Neuron (in vitro differentiated cells): ENCODE results near the gene IGFALS.

ENCODE experiments used
- H2AFZ ChIP-seq: one replicate; pipeline ENCODE4 v1.6.1; 2013; ENCODE audit warnings: low read depth, mild to moderate bottlenecking, inconsistent platforms, low read length, moderate library complexity
- H3K27me3 ChIP-seq: one replicate; pipeline ENCODE4 v1.6.1; 2013; ENCODE audit warnings: low read length; ENCODE audit not compliant: insufficient read depth
- H3K36me3 ChIP-seq: one replicate; pipeline ENCODE4 v1.6.1; 2013; ENCODE audit warnings: low read length; ENCODE audit not compliant: insufficient read depth
- H3K4me1 ChIP-seq: one replicate; pipeline ENCODE4 v1.6.1; 2013; ENCODE audit warnings: low read length; ENCODE audit not compliant: insufficient read depth
- H3K4me3 ChIP-seq: 2 replicates; pipeline ENCODE4 v1.5.1; 2013; ENCODE audit warnings: mild to moderate bottlenecking, low read length, moderate library complexity
- H3K9me3 ChIP-seq: one replicate; pipeline ENCODE4 v1.6.1; 2013; ENCODE audit warnings: low read length

IGFALS gene

DNA sequence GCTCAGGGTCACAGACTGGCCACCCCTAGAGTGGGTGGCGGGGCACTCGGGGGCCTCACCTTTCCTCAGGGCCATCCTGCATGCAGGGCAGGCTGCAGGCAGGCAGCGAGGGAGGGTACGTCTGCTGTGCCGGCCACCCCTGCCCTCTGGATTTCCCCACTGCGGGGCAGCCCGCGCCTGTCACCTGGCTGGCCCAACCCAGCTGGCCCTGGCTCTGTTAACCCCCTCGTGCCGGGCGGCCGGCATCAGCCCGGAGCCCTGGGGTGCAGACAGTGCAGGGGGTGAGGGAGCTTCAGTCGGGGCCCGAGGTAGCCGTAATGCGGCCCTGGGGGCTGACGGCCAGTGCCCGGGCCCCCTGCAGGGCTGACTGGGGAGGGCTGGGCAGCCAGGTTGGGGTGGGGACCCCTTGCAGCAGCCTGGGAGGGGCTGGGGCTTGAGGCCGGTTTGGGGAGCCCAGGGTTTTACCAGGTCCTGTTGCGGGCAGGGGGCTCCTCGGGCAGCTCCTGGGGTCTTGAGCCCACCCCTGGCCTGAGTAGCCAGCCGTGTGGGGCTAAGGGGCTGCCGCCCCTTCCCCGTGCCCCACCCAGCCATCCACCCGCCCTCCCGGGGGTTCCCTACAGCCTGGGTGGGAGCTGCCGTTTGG, at the start of gene IGFALS:
Gene IGFALS, minus strand, starts transcription at position 128 of the 643 bp plus-strand sequence. Its CDS starts 53 bp downstream, at position 75.
- Histone ChIP-seq H3K27me3 (no peaks in the 10 kb centered on the region), H3K36me3 (peaks cover 16% of the 10 kb centered on the region), H3K9me3 (no peaks in the 10 kb centered on the region), H3K4me3 (no peak within 1 kb of the TSS), H2AFZ (no peak within 1 kb of the TSS), H3K4me1 (no peaks in the 10 kb centered on the region)

DNA sequence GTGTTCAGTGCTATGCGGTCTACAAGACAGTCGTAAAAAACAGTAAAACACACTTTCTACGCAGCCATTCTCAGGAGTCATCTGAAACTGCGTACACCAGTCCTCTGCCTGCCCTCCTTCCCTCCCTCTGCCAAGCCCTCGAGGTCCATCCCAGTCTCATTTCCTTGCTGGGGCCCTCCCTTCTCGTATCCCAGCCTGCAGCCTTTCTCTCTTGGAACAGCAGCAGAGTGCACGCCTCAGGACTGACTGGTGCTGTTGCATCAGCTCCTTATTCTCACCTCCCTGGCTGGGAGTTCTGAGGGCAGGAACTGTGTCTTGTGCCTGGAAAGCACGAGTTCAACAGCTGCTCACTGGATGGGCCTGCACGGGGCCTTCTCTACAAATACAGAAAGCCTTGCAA, 46.0 kb upstream of the IGFALS start:
- Histone ChIP-seq H3K4me1 (no peaks in the 10 kb centered on the region), H3K4me3 (no peak overlapping the region), H3K27me3 (no peaks in the 10 kb centered on the region), H2AFZ (no peak overlapping the region), H3K36me3 (peaks cover 6% of the 10 kb centered on the region), H3K9me3 (no peaks in the 10 kb centered on the region)

DNA sequence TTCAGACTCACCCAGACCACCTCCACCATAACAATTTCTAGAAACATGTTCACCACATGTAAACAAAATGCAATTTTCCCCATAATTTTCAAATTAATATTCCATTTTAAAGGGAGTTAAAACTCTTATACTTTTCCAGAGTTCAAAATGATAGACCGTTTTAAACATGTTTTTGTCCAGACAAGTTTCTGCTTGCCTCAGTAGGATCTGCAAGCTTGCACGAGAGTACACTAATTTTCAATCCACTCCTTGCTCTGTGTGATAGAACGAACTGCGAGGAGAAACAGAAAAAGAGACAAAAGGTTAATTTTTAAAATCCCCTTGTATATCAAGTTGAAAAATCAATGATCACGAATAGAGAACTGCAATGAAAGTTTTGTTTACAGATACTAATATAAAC, 40.6 kb upstream of the IGFALS start:
- H2AFZ ChIP-seq = no peak overlapping the region
- H3K27me3 ChIP-seq = no peaks in the 10 kb centered on the region
- H3K9me3 ChIP-seq = no peaks in the 10 kb centered on the region
- peaks cover 3% of the 10 kb centered on the region for H3K4me1 ChIP-seq
- no peak overlapping the region for H3K4me3 ChIP-seq
- H3K36me3 ChIP-seq = peaks cover 23% of the 10 kb centered on the region

DNA sequence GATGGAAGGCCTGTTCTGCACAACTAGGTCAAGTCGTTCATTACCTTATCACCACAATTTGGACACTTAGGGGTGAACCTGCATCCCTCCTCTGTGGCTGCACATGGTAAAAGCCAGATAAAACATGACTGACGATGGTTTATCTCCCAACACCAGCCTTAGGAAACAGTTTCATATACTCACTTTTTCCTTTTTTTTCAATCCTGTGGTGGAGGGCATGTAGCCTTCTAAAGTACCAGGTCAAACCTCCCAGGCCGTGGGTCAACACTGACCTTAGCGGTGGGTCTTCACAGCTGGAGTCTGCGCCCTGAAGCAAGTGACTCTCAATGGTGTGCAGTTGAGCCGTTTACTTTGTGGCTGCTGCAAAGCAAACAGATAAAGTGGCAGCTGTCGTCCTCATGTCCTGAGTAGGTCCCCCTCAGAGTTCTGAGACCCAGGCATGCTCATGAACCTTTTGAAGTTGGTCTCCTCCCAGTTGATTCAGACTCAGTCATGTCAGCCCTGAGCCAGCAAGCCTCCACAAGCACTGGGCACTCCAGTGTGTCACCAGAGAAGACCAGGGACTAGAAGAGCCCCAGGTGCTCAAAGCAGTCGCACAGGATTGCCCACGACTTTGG, 39.4 kb upstream of the IGFALS start:
- H3K4me1 ChIP-seq = peaks cover 13% of the 10 kb centered on the region
- H3K36me3 ChIP-seq = peaks cover 26% of the 10 kb centered on the region
- H3K4me3 ChIP-seq = no peak overlapping the region
- no peaks in the 10 kb centered on the region for H3K9me3 ChIP-seq
- H2AFZ ChIP-seq = no peak overlapping the region
- no peaks in the 10 kb centered on the region for H3K27me3 ChIP-seq

DNA sequence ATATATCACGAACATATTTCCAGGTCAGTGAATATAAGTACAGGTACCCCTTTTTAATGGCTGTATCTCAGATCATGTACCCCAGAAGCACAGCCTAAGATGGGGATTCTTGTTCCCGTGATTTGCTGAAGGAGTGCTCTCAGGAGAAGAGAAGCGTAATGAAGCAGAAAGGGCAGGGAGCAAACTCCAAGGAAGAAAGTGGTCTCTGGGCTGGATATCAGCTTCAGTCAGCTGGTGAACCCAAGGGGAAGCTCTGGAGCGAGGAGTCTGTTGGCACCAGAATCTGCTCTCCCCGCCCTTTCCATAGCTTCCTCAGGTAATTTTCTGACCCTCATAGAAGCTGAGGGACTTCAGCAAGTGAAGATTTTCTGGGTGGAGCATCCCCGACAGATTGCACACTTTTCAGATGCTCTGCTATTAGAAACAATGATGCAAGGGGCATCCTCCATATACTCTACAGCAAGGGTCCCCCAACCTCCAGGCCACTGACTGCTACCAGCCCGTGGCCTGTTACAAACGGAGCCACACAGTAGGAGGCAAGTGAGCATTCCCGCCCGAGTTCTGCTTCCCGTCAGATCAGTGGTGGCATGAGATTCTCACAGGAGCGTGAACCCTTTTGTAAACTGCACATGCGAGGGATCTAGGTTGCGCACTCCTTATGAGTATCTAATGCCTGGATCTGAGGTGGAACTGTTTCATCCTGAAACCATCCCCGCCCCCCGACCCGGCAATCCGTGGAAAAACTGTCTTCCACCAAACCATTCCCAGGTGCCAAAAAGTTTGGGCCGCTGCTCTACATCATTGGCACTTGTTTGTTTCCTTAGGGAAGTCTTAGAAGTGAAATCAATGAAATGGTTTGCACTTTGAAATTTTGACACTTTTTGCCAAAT, 37.9 kb upstream of the IGFALS start:
- Histone ChIP-seq H3K4me1 (peaks cover 13% of the 10 kb centered on the region), H2AFZ (no peak overlapping the region), H3K36me3 (peaks cover 26% of the 10 kb centered on the region), H3K9me3 (no peaks in the 10 kb centered on the region), H3K4me3 (no peak overlapping the region), H3K27me3 (no peaks in the 10 kb centered on the region)

DNA sequence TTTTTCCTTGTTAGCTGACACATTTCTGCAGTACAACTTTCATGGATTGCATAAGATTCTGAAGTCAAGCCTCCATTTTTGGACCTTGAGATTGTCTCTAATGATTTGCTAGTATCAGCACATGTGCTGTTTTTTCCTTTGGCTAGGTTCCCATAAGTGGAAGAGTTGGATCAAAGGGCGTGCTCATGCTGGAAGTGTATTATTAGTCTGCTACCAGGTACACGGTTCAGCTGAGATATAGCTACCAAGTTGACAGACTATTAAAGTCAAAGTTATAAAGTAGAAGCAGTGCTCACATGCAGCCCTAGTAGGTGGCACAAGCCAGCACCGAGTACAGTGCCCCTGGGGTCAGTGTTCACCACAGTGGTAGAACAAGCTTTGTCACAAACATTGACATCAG, 36.7 kb upstream of the IGFALS start:
- H3K4me3 ChIP-seq = no peak overlapping the region
- no peaks in the 10 kb centered on the region for H3K9me3 ChIP-seq
- peaks cover 20% of the 10 kb centered on the region for H3K4me1 ChIP-seq
- H3K27me3 ChIP-seq = no peaks in the 10 kb centered on the region
- H3K36me3 ChIP-seq = peaks cover 24% of the 10 kb centered on the region
- H2AFZ ChIP-seq = no peak overlapping the region

DNA sequence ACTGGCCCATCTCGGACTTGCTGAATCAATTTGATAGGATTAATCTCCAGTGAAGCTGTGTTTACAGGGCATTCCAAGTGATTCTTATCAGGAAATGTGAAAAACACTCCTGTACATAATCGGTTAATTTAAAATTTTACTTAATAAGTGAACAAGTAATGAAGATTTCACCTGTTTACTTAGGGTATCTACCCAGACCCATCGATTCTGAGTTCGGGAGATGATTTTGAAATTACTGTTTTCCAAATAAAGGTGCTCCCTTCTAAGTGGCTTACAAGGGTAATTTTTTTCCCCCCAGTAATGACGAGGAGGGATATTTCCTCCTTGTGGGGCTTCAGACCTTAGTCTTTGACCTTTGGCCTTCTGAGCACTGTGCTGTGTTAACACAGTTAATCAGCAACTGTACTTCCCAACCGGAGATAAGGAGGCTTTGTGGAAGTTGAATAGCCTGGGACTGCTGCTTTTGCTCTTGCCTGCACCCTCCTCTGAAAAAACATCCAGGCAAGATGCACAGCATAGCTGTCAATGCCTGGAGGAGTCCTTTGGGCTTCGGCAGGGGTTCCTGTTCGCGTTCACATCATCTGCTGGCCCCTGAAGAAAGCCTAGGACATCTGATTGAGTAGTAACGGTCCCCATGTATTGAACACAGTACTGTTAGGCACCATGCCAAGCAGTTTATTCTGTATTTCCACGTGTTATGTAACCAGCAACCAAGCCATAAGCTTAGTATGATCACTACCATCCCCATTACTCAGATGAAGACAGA, 35.3 kb upstream of the IGFALS start:
- no peak overlapping the region for H2AFZ ChIP-seq
- H3K4me1 ChIP-seq = peaks cover 21% of the 10 kb centered on the region

DNA sequence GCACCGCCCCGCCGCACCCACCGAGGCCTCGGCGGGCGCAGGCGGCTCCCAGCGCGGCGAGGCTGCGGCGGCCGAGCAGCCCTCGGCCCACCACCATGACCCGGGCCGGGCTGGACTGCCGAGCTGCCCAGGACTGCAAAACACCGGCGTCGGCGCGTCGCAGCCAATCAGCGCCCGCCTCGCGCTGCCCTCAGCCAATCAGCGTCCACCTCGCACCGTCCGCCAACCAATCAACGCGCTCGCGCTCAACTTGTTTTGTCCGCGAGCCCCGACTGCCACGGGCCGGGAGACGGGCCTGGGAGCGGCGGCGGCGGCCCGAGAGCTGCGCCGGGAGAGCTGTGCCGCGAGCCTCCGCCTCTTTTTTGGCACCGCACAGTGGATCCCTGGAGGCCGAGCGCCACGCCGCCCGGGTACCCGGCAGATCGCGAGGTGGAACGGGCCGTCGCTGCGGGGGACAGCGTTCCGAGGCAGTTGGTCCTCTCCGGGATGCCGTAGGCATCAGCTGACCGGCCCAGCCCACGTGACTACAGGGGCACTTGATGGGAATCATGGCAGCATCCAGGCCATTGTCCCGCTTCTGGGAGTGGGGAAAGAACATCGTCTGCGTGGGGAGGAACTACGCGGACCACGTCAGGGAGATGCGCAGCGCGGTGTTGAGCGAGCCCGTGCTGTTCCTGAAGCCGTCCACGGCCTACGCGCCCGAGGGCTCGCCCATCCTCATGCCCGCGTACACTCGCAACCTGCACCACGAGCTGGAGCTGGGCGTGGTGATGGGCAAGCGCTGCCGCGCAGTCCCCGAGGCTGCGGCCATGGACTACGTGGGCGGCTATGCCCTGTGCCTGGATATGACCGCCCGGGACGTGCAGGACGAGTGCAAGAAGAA, 33.4 kb upstream of the IGFALS start, which contains the start of the genes FAHD1 and HAGH:
Gene FAHD1, plus strand, starts transcription at position 516 of the 883 bp plus-strand sequence. Its CDS starts 33 bp downstream, at position 549.
Gene HAGH, minus strand, starts transcription at position 135 of the 883 bp plus-strand sequence. Its CDS starts 38 bp downstream, at position 97.
- H3K36me3 ChIP-seq = peaks cover 25% of the 10 kb centered on the region
- H3K9me3 ChIP-seq = no peaks in the 10 kb centered on the region
- H3K4me1 ChIP-seq = peaks cover 21% of the 10 kb centered on the region
- H2AFZ ChIP-seq = peak within 1 kb of the TSS; percentile 64
- peak within 1 kb of the TSS; percentile 71 for H3K4me3 ChIP-seq
- H3K27me3 ChIP-seq = no peaks in the 10 kb centered on the region

More for the DNA sequence above, 35.3 kb upstream of the IGFALS start:
- Histone ChIP-seq H3K27me3 (no peaks in the 10 kb centered on the region), H3K36me3 (peaks cover 24% of the 10 kb centered on the region), H3K4me3 (peak overlapping the region; percentile 71), H3K9me3 (no peaks in the 10 kb centered on the region)

DNA sequence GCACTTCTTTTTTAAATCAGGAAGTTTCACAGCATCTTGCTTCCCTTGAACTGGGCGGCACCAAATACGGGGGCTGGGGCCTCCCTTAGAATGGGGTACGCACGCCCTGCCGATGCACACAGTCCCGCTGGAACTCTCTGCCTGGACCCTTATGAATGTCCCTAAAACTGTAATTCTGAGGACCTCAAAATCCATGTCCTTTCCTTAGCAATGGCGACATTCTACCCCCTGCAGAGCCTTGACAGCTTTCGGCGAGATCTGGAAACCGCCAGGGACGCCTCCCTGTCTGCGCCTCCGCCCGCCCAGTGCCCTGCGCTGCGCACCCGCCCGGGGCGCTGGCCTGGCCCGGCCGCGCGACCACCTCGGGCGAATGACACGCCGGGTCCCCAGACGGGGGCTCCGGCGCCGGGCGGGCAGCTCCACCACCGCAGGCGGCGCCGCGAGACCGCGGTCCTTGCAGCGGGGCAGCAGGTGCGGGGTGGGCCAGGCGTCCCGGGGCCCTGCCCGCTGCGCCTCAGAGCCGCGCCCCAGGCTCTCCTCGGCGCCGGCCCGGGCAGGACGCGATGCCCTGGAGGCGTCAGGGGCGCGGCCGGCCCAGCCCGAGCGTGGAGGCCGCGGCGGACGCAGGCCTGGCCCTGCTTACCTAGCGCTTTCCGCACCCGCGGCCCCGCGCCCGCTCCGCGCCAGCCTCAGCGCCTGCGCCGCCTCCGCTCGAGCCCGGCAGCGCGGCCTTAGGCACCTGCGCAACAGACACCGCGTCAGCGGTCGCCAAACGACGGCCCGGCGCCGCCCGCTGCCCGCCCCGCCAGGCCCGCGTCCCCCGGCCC, 32.6 kb upstream of the IGFALS start:
- H3K9me3 ChIP-seq = no peaks in the 10 kb centered on the region
- H3K27me3 ChIP-seq = no peaks in the 10 kb centered on the region
- H3K4me1 ChIP-seq = peaks cover 21% of the 10 kb centered on the region
- H3K4me3 ChIP-seq = peak overlapping the region; percentile 71
- H2AFZ ChIP-seq = no peak overlapping the region
- H3K36me3 ChIP-seq = peaks cover 25% of the 10 kb centered on the region

DNA sequence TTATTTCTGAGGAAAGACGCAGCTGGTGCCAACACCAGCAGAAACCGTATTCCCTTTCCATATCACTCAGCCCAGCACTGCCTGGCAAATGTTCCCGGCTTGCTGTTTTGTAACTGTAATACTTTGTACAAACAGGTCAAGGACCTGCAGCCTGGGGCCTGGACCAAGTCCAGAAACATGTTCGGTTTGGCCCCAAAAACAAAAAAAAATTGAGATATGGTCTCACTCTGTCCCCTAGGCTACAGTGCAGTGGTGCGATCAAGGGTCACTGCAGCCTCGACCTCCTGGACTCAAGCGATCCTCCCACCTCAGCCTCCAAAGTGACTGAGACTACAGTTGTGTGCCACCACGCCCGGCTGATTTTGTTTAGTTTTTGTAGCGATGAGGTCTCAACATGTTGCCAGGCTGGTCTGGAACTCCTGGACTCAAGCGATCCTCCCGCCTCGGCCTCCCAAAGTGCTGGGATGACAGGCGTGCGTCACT, 31.9 kb upstream of the IGFALS start:
- peak overlapping the region; percentile 71 for H3K4me3 ChIP-seq
- no peaks in the 10 kb centered on the region for H3K9me3 ChIP-seq
- no peaks in the 10 kb centered on the region for H3K27me3 ChIP-seq

DNA sequence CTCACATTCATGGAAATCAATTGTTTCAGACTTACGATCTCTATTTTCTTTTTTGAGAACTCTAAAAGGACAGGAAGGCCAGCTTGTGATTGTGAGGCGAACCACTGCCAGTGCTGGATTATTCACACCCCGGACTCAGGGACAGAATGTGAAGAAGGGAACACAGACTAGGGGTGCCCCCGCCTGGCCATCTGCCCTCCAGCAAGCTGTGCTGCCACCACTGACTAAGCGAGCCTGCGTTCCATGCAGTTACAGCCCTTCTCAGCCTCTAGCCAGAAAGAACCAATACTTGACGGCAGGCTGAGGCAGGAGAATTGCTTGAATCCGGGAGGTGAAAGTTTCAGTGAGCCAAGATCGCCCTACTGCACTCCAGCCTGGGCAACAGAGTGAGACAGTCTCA, 30.3 kb upstream of the IGFALS start:
- Histone ChIP-seq H3K9me3 (no peaks in the 10 kb centered on the region), H3K36me3 (peaks cover 14% of the 10 kb centered on the region), H3K27me3 (no peaks in the 10 kb centered on the region), H3K4me3 (no peak overlapping the region), H3K4me1 (peaks cover 15% of the 10 kb centered on the region), H2AFZ (no peak overlapping the region)

More for the DNA sequence above, 31.9 kb upstream of the IGFALS start:
- Histone ChIP-seq H3K36me3 (peaks cover 20% of the 10 kb centered on the region), H2AFZ (no peak overlapping the region), H3K4me1 (peaks cover 21% of the 10 kb centered on the region)
